Measurements from ENCODE around the gene MAP9.

MAP9 gene

GRCh38 chr4:155408796-155409195, 32.0 kb upstream of the MAP9 start:
- Histone ChIP-seq H3K27ac (ENCODE audit: low read depth, low read length) (no peak overlapping the region), H3K9ac (ENCODE audit: low read length) (no peak overlapping the region), H3K9me2 (replicated peaks; ENCODE audit: insufficient read depth, low read length) (0 out of 2 replicates have a peak, but pooled peaks cover 3% of the 10 kb centered on the region), H3K27me3 (ENCODE audit: low read length) (no peaks in the 10 kb centered on the region), H3K36me3 (ENCODE audit: low read length) (no peaks in the 10 kb centered on the region), H3K79me2 (ENCODE audit: insufficient read depth, low read length) (no peaks in the 10 kb centered on the region), H3F3A (ENCODE audit: insufficient read depth) (no peaks in the 10 kb centered on the region), H2AFZ (ENCODE audit: low read depth, low read length, severe bottlenecking) (no peak overlapping the region), H3K4me2 (ENCODE audit: low read depth, low read length, poor library complexity, severe bottlenecking) (no peak overlapping the region), H3K9me3 (ENCODE audit: insufficient read depth, low read length) (no peaks in the 10 kb centered on the region), H4K20me1 (ENCODE audit: low read depth, low read length) (no peaks in the 10 kb centered on the region), H3K4me3 (ENCODE audit: insufficient read depth, low read length, poor library complexity, severe bottlenecking) (no peak overlapping the region)
- TF ChIP-seq EZH2phosphoT487 (conservative IDR thresholded peaks at IDR 0.05; ENCODE audit: low read length) (no peak), CTCF (IDR thresholded peaks at IDR 0.05; ENCODE audit: insufficient read depth, low read length, poor library complexity, severe bottlenecking) (no peak)

DNA sequence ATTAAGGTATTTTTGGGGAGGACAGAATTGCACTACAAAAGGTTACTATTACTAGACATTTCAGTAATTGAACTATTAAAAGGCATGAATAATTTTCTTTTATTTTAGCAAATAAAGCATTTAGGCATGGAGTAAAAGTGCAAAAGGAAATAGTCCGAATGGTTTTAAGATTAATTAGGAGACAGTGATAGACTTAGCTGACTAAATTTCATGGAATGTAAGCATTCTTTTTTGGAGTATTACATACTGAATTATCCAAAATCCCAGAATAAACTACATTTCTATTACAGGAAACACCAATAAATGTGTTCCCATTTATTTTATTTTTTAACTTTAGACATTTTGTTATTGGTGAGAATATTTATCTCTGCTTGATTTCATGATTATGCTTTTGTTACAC, 30.7 kb upstream of the MAP9 start:
- H2AFZ ChIP-seq (ENCODE audit: low read depth, low read length, severe bottlenecking): no peak overlapping the region
- H3K79me2 ChIP-seq (ENCODE audit: insufficient read depth, low read length): no peaks in the 10 kb centered on the region

GRCh38 chr4:155405059-155405458, 28.3 kb upstream of the MAP9 start:
- no peak overlapping the region for H3K27ac ChIP-seq (ENCODE audit: low read depth, low read length)
- H3K27me3 ChIP-seq (ENCODE audit: low read length): no peaks in the 10 kb centered on the region
- H4K20me1 ChIP-seq (ENCODE audit: low read depth, low read length): no peaks in the 10 kb centered on the region
- TF ChIP-seq CTCF (IDR thresholded peaks at IDR 0.05; ENCODE audit: insufficient read depth, low read length, poor library complexity, severe bottlenecking) (no peak), EZH2phosphoT487 (conservative IDR thresholded peaks at IDR 0.05; ENCODE audit: low read length) (no peak)
- no peaks in the 10 kb centered on the region for H3K9me3 ChIP-seq (ENCODE audit: insufficient read depth, low read length)
- no peaks in the 10 kb centered on the region for H3K36me3 ChIP-seq (ENCODE audit: low read length)
- H3K4me3 ChIP-seq (ENCODE audit: insufficient read depth, low read length, poor library complexity, severe bottlenecking): no peak overlapping the region
- H3K9ac ChIP-seq (ENCODE audit: low read length): no peak overlapping the region
- no peaks in the 10 kb centered on the region for H3K79me2 ChIP-seq (ENCODE audit: insufficient read depth, low read length)
- no peaks in the 10 kb centered on the region for H3F3A ChIP-seq (ENCODE audit: insufficient read depth)
- 0 out of 2 replicates have a peak, but pooled peaks cover 3% of the 10 kb centered on the region for H3K9me2 ChIP-seq (replicated peaks; ENCODE audit: insufficient read depth, low read length)
- H3K4me2 ChIP-seq (ENCODE audit: low read depth, low read length, poor library complexity, severe bottlenecking): no peak overlapping the region
- no peak overlapping the region for H2AFZ ChIP-seq (ENCODE audit: low read depth, low read length, severe bottlenecking)

More for the DNA sequence above, 30.7 kb upstream of the MAP9 start:
- no peaks in the 10 kb centered on the region for H3F3A ChIP-seq (ENCODE audit: insufficient read depth)
- H3K9ac ChIP-seq (ENCODE audit: low read length): no peak overlapping the region
- TF ChIP-seq CTCF (IDR thresholded peaks at IDR 0.05; ENCODE audit: insufficient read depth, low read length, poor library complexity, severe bottlenecking) (no peak), EZH2phosphoT487 (conservative IDR thresholded peaks at IDR 0.05; ENCODE audit: low read length) (no peak)
- H3K4me2 ChIP-seq (ENCODE audit: low read depth, low read length, poor library complexity, severe bottlenecking): no peak overlapping the region
- H3K9me2 ChIP-seq (replicated peaks; ENCODE audit: insufficient read depth, low read length): 0 out of 2 replicates have a peak, but pooled peaks cover 3% of the 10 kb centered on the region
- no peaks in the 10 kb centered on the region for H3K27me3 ChIP-seq (ENCODE audit: low read length)
- no peaks in the 10 kb centered on the region for H4K20me1 ChIP-seq (ENCODE audit: low read depth, low read length)
- H3K9me3 ChIP-seq (ENCODE audit: insufficient read depth, low read length): no peaks in the 10 kb centered on the region
- no peak overlapping the region for H3K4me3 ChIP-seq (ENCODE audit: insufficient read depth, low read length, poor library complexity, severe bottlenecking)
- H3K36me3 ChIP-seq (ENCODE audit: low read length): no peaks in the 10 kb centered on the region
- H3K27ac ChIP-seq (ENCODE audit: low read depth, low read length): no peak overlapping the region
